ENCODE measurements around the gene COL27A1. TPM values are rescaled to one million over a fixed set of nuclear protein-coding genes. Genes with fewer than 3 reads are reported as not detected.

COL27A1 gene
- total and polyA plus RNA-seq, 12 donors, result 3.1 to 35.8 (median 5.1) TPM

DNA sequence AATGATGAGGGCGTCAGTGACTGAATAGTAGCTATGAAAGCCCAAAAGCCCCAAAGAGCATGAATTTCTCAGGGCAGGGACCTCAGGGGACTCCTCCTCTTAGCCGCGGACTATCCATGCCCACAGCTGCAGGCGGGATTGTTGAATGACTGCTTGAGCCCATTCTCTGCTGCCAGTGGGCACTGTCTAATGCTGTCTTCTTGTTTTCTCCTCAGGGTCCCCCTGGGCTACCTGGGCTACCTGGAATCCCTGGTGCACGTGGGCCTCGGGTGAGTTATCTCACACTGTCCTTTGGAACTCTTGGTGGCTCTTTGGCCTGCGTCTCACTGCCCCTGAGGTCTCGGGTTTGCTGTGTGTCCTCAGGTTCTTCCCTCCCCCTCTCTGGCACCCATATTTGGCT is 22.7 kb downstream of the COL27A1 start:
- 65 to 81% methylated on average over 8 of the region's 8 CpGs for WGBS, 2 donors
- peak overlapping the region in 9 of 10 donors; percentile 21 to 91 (median 78) for H3K27ac ChIP-seq
- TF ChIP-seq, protein P1, sequence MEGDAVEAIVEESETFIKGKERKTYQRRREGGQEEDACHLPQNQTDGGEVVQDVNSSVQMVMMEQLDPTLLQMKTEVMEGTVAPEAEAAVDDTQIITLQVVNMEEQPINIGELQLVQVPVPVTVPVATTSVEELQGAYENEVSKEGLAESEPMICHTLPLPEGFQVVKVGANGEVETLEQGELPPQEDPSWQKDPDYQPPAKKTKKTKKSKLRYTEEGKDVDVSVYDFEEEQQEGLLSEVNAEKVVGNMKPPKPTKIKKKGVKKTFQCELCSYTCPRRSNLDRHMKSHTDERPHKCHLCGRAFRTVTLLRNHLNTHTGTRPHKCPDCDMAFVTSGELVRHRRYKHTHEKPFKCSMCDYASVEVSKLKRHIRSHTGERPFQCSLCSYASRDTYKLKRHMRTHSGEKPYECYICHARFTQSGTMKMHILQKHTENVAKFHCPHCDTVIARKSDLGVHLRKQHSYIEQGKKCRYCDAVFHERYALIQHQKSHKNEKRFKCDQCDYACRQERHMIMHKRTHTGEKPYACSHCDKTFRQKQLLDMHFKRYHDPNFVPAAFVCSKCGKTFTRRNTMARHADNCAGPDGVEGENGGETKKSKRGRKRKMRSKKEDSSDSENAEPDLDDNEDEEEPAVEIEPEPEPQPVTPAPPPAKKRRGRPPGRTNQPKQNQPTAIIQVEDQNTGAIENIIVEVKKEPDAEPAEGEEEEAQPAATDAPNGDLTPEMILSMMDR (IDR thresholded peaks at IDR 0.05), result no peak
- intact Hi-C loops (cut with DNase I), result loop anchor here in 2 of 10 donors (2.0 to 5.0 kb wide), 2 partner anchors 29 to 34 kb away; no protein-coding TSS in a partner anchor
- peaks cover 26 to 96% (median 78%) of the 10 kb centered on the region in 9 donors for H3K4me1 ChIP-seq
- no peaks in the 10 kb centered on the region for H3K36me3 ChIP-seq
- DNase-seq (no peak), ATAC-seq (no peak)
- no peaks in the 10 kb centered on the region for H3K27me3 ChIP-seq
- no peaks in the 10 kb centered on the region for H3K9me3 ChIP-seq
- no peak overlapping the region for H3K4me3 ChIP-seq

DNA sequence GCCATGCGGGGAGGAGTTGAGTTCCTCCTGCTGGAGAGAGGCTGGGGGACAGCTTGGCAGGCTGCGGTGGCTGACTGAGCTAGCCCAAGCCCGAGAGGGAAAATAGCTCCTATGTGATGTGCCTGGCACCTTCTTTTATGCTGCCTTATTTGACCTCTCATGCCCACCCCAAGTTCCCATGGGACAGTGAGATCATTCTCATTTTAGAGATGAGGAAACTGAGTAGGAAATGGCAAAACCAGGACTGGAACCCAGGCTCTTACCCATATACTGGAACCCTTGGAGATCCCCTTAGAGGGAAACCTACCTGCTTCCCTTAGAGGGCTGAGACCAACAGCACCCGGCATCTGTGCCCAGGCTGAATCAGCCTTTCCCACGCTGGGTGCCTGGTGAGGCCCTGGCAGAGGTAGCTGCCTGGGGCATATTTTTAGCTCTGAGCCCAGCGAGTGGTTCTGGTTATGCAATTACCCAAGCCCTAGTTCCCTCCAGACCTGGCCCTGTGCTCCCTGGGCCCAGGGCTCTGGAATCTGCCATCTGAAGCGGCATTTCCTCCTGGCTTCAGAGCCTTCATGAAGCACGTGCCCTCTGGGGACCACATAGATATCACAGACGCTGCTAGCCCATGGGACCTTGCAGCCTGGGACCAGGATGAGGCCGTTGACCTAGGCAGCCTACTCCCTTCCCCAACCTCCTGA is 23.6 kb downstream of the COL27A1 start:
- Histone ChIP-seq H3K27me3 (no peaks in the 10 kb centered on the region), H3K27ac (peak overlapping the region in 8 of 10 donors; percentile 49 to 91 (median 78)), H3K4me1 (peaks cover 26 to 98% (median 76%) of the 10 kb centered on the region in 9 donors), H3K9me3 (no peaks in the 10 kb centered on the region), H3K36me3 (no peaks in the 10 kb centered on the region), H3K4me3 (no peak overlapping the region)
- peak; percentile 56 to 66 for DNase-seq
- 41 to 54% methylated on average over 10 of the region's 10 CpGs for WGBS, 2 donors
- intact Hi-C loops (cut with DNase I), result loop anchor here in 2 of 10 donors (2.0 to 5.0 kb wide), 2 partner anchors 28 to 33 kb away; no protein-coding TSS in a partner anchor
- peak; percentile 43 to 90 (median 76) for ATAC-seq
- TF ChIP-seq, protein P1 (IDR thresholded peaks at IDR 0.05), result no peak

DNA sequence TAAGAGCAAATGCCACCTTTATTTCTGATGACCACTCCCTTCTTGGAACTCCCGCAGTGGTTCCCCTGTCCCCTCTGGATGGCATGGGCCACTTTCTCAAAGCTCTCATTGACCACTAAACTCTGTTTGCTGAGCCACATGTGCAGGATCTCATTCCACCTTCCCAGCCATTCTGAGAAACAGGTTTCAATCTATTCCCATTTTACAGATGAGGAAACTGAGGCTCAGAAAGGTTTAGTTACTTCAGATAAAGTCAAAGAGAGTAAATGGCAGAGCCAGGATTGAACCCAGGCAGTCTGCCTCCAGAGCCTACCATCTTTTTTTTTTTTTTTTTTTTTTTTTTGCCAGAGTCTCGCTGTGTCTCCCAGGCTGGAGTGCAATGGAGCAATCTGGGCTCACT is 24.2 kb downstream of the COL27A1 start:
- intact Hi-C loops (cut with DNase I), result loop anchor here in 2 of 10 donors (2.0 to 5.0 kb wide), 2 partner anchors 27 to 33 kb away; no protein-coding TSS in a partner anchor
- no peaks in the 10 kb centered on the region for H3K9me3 ChIP-seq
- no peak overlapping the region for H3K4me3 ChIP-seq
- H3K27me3 ChIP-seq, result no peaks in the 10 kb centered on the region
- peak overlapping the region in 8 of 10 donors; percentile 49 to 91 (median 78) for H3K27ac ChIP-seq
- 90 to 91% methylated on average over 2 of the region's 2 CpGs for WGBS, 2 donors
- TF ChIP-seq, protein P1 (IDR thresholded peaks at IDR 0.05), result no peak
- no peak for DNase-seq
- H3K4me1 ChIP-seq, result peaks cover 26 to 98% (median 75%) of the 10 kb centered on the region in 9 donors
- H3K36me3 ChIP-seq, result no peaks in the 10 kb centered on the region
- ATAC-seq, result no peak

DNA sequence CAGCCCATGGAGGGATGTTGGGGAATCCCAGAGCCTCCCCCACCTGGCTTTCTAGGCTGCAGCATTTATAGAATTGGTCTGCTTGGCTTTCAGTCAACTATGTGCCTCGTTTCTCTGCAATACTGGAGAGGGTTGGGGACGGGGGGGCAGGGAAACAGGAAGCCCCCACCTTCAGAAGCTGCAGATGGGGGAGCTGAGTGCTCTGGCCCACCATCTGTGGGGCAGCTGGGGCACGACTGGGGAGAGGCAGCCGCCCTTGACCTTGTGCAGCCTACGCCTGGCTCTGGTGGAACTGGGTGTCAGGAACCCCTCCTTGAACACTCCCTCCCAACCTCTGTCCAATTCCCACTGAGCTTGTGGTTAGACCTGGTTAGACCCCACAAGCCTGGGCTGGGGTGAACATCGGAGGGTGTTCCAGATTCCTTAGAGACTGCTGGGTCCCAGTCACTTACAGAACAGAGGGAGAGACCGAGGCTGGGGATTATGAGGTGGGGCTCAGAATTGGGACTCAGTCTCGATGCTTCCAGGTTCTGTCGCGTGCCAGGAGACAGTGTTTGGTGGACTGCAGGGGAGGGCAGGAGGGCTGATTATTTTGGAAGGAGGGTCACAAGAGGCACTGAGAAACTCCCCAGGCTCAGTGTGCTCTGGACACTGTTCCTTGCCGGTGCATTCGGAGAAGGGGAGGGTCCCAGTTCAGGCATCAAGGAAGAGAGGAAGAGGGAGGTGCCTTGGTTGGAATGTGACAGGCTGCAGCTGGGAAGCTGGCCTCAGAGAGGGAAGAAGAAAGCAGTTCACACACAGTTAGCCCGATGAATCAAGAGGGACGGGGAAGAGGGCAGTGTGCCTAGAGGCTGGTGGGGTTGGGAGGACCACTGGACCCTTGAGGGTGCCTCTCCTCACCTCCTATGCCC is 25.6 kb downstream of the COL27A1 start:
- intact Hi-C loops (cut with DNase I), result loop anchor here in 2 of 10 donors (5.0 to 10.0 kb wide), 2 partner anchors 54 to 56 kb away; no protein-coding TSS in a partner anchor
- DNase-seq, result peak in 1 of 2 donors; percentile 47

More for the DNA sequence above, 25.6 kb downstream of the COL27A1 start:
- TF ChIP-seq, protein P1 (IDR thresholded peaks at IDR 0.05), result no peak
- Histone ChIP-seq H3K9me3 (no peaks in the 10 kb centered on the region), H3K4me1 (peaks cover 16 to 84% (median 61%) of the 10 kb centered on the region in 9 donors), H3K36me3 (no peaks in the 10 kb centered on the region), H3K4me3 (no peak overlapping the region), H3K27me3 (no peaks in the 10 kb centered on the region), H3K27ac (peak overlapping the region in 9 of 10 donors; percentile 53 to 91 (median 69))
- peak; percentile 19 to 50 (median 38) for ATAC-seq
- WGBS, 2 donors, result 18 to 19% methylated on average over 14 of the region's 14 CpGs

Data from heart right ventricle (tissue), 16 donors.